MM.1S (cell line): ENCODE measurements around the gene TBX4.

Experiments used
- DNase-seq: peaks from one replicate; pipeline ENCODE4 v3.0.0-alpha.2; 2015
- H2AFZ ChIP-seq: fragments of 300-600 bp; sonication (generic); 2 replicates; pipeline ENCODE4 v1.6.0; 2016; ENCODE audit warnings: antibody characterized with exemption, low read length
- H3F3A ChIP-seq: fragments of 300-600 bp; sonication (generic); 2 replicates; pipeline ENCODE4 v1.6.1; 2016; ENCODE audit warnings: mild to moderate bottlenecking, antibody characterized with exemption, low read length, moderate library complexity, mixed read lengths; ENCODE audit not compliant: insufficient read depth
- H3K27ac ChIP-seq: fragments of 300-600 bp; sonication (generic); 2 replicates; pipeline ENCODE4 v1.5.1; 2016; ENCODE audit warnings: mild to moderate bottlenecking, low read length
- H3K27me3 ChIP-seq: fragments of 300-600 bp; sonication (generic); replicated peaks from 2 replicates; pipeline ENCODE4 v1.6.0; 2016; ENCODE audit warnings: low read length; ENCODE audit not compliant: insufficient read depth
- H3K36me3 ChIP-seq: fragments of 300-600 bp; sonication (generic); replicated peaks from 2 replicates; pipeline ENCODE4 v1.6.1; 2016; ENCODE audit warnings: mild to moderate bottlenecking, low read length, mixed read lengths; ENCODE audit not compliant: insufficient read depth
- H3K4me1 ChIP-seq: fragments of 300-600 bp; sonication (generic); 2 replicates; pipeline ENCODE4 v1.6.1; 2016; ENCODE audit warnings: low read length, mixed read lengths
- H3K4me2 ChIP-seq: fragments of 300-600 bp; sonication (generic); 2 replicates; pipeline ENCODE4 v1.6.0; 2016; ENCODE audit warnings: low read depth, low read length
- H3K4me3 ChIP-seq: fragments of 300-600 bp; sonication (generic); 2 replicates; pipeline ENCODE4 v1.5.1; 2016; ENCODE audit warnings: low read length, mixed read lengths
- H3K79me2 ChIP-seq: fragments of 300-600 bp; sonication (generic); 2 replicates; pipeline ENCODE4 v1.6.1; 2016; ENCODE audit warnings: mixed run types, low read length, mixed read lengths
- H3K9ac ChIP-seq: fragments of 300-600 bp; sonication (generic); 2 replicates; pipeline ENCODE4 v1.6.1; 2016; ENCODE audit warnings: low read length, mixed read lengths
- H3K9me2 ChIP-seq: fragments of 300-600 bp; sonication (generic); replicated peaks from 2 replicates; pipeline ENCODE4 v1.6.1; 2016; ENCODE audit warnings: mild to moderate bottlenecking, low read length, mixed read lengths; ENCODE audit not compliant: insufficient read depth
- H3K9me3 ChIP-seq: fragments of 300-600 bp; sonication (generic); replicated peaks from 2 replicates; pipeline ENCODE4 v1.6.1; 2016; ENCODE audit warnings: mild to moderate bottlenecking, low read length, mixed read lengths; ENCODE audit not compliant: insufficient read depth
- H4K20me1 ChIP-seq: fragments of 300-600 bp; sonication (generic); 2 replicates; pipeline ENCODE4 v1.6.1; 2016; ENCODE audit warnings: mild to moderate bottlenecking, low read length, moderate library complexity, mixed read lengths; ENCODE audit not compliant: insufficient read depth
- CTCF ChIP-seq: fragments of 300-600 bp; sonication (generic); IDR thresholded peaks from 2 replicates; pipeline ENCODE4 v1.5.1; 2016; ENCODE audit warnings: antibody characterized with exemption, low read length, mixed read lengths
- EZH2 ChIP-seq: fragments of 300-600 bp; sonication (generic); optimal IDR thresholded peaks from 2 replicates; pipeline ENCODE3; 2017; ENCODE audit warnings: low read depth, mild to moderate bottlenecking, antibody characterized with exemption, low read length, mixed read lengths
- EZH2phosphoT487 ChIP-seq: fragments of 300-600 bp; sonication (generic); IDR thresholded peaks from 2 replicates; pipeline ENCODE4 v1.6.1; 2018; ENCODE audit warnings: antibody characterized with exemption, low read length

Gene TBX4

GRCh38 chr17:61519139-61519538, 66.9 kb downstream of the TBX4 start:
- Histone ChIP-seq H3K79me2 (no peaks in the 10 kb centered on the region), H3K9me2 (no peaks in the 10 kb centered on the region), H3K4me1 (no peaks in the 10 kb centered on the region), H3K36me3 (no peaks in the 10 kb centered on the region), H3K4me3 (no peak overlapping the region), H3F3A (no peaks in the 10 kb centered on the region), H4K20me1 (no peaks in the 10 kb centered on the region), H3K27ac (no peak overlapping the region), H2AFZ (no peak overlapping the region), H3K4me2 (no peak overlapping the region), H3K9me3 (no peaks in the 10 kb centered on the region), H3K9ac (no peak overlapping the region), H3K27me3 (no peaks in the 10 kb centered on the region)
- TF ChIP-seq EZH2 (no peak), EZH2phosphoT487 (no peak), CTCF (no peak)
- no peak for DNase-seq

- no peak for DNase-seq
- H2AFZ ChIP-seq, result no peak overlapping the region
- H3K4me2 ChIP-seq, result no peak overlapping the region
- no peak overlapping the region for H3K4me3 ChIP-seq
- no peaks in the 10 kb centered on the region for H3K79me2 ChIP-seq
- no peaks in the 10 kb centered on the region for H3K27me3 ChIP-seq
- H3K9me2 ChIP-seq, result no peaks in the 10 kb centered on the region
- no peak overlapping the region for H3K9ac ChIP-seq
- no peaks in the 10 kb centered on the region for H3K9me3 ChIP-seq
- H3K27ac ChIP-seq, result no peak overlapping the region
- TF ChIP-seq EZH2 (no peak), EZH2phosphoT487 (no peak), CTCF (no peak)
- no peaks in the 10 kb centered on the region for H4K20me1 ChIP-seq
- H3K36me3 ChIP-seq, result no peaks in the 10 kb centered on the region
- H3F3A ChIP-seq, result no peaks in the 10 kb centered on the region
- H3K4me1 ChIP-seq, result no peaks in the 10 kb centered on the region
These were observed 67.7 kb downstream of the TBX4 start for GRCh38 chr17:61519754-61520440.

- Histone ChIP-seq H3K36me3 (no peaks in the 10 kb centered on the region), H2AFZ (no peak overlapping the region), H3K9ac (no peak overlapping the region), H4K20me1 (no peaks in the 10 kb centered on the region), H3K27ac (no peak overlapping the region), H3K27me3 (no peaks in the 10 kb centered on the region), H3K79me2 (no peaks in the 10 kb centered on the region), H3K4me3 (no peak overlapping the region), H3K9me2 (no peaks in the 10 kb centered on the region), H3F3A (no peaks in the 10 kb centered on the region), H3K4me1 (no peaks in the 10 kb centered on the region), H3K4me2 (no peak overlapping the region), H3K9me3 (no peaks in the 10 kb centered on the region)
- no peak for DNase-seq
- TF ChIP-seq CTCF (no peak), EZH2phosphoT487 (no peak), EZH2 (no peak)
These were observed 68.7 kb downstream of the TBX4 start for GRCh38 chr17:61520897-61521296.
